Natural killer cell treated with Interleukin-12 subunit alpha and Interleukin-12 subunit beta and Interleukin-15 and Interleukin-18, amount 100 ng/mL, for 72 hours (primary cell): ENCODE data around the gene OSGIN1. TPM values are rescaled to one million over a fixed set of nuclear protein-coding genes. Genes with fewer than 3 reads are reported as not detected.

Experiments used
- ATAC-seq, 2 donors: fragments of 150-1000 bp; cut with Tn5 transposase in 1 of 2; sonication (Bioruptor Pico), chemical (Tn5 transposase) in 1 of 2; 2 replicates each; pipeline ENCODE4 v1.10.0; 2021
- DNase-seq: peaks from one replicate; pipeline ENCODE4 v3.0.0; 2022; ENCODE audit warnings: low spot score
- H3K27ac Mint-ChIP-seq, 2 donors: 1 replicate in 1 of 2; 2 replicates in 1 of 2; pipeline ENCODE4 v1.8.0; 2022; ENCODE audit warnings: mixed read lengths in 2 of 2, mild to moderate bottlenecking in 1 of 2, moderate library complexity in 1 of 2
- H3K27me3 Mint-ChIP-seq, 2 donors: 1 replicate in 1 of 2; 2 replicates in 1 of 2; pipeline ENCODE4 v1.8.0; 2022; ENCODE audit warnings: mixed read lengths in 2 of 2
- H3K36me3 Mint-ChIP-seq: one replicate; pipeline ENCODE4 v1.8.0; 2022; ENCODE audit warnings: mixed read lengths
- H3K4me1 Mint-ChIP-seq, 2 donors: 1 replicate in 1 of 2; 2 replicates in 1 of 2; pipeline ENCODE4 v1.8.0; 2022; ENCODE audit warnings: low read depth in 2 of 2, mixed read lengths in 2 of 2, mild to moderate bottlenecking in 1 of 2
- H3K4me3 Mint-ChIP-seq: one replicate; pipeline ENCODE4 v1.8.0; 2022; ENCODE audit warnings: mixed read lengths
- H3K9me3 Mint-ChIP-seq: 2 replicates; pipeline ENCODE4 v1.8.0; 2022; ENCODE audit warnings: mixed read lengths
- total RNA-seq, 2 donors: library from RNA; stranded (reverse); gene quantifications; one replicate each; pipeline ENCODE4 v1.2.3, GENCODE V29; 2022

Gene OSGIN1, protein sequence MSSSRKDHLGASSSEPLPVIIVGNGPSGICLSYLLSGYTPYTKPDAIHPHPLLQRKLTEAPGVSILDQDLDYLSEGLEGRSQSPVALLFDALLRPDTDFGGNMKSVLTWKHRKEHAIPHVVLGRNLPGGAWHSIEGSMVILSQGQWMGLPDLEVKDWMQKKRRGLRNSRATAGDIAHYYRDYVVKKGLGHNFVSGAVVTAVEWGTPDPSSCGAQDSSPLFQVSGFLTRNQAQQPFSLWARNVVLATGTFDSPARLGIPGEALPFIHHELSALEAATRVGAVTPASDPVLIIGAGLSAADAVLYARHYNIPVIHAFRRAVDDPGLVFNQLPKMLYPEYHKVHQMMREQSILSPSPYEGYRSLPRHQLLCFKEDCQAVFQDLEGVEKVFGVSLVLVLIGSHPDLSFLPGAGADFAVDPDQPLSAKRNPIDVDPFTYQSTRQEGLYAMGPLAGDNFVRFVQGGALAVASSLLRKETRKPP
- under 1 TPM in 1 of 2 donors, not detected in 1; 0.38 TPM for total RNA-seq

GRCh38 chr16:83952940-83953795, at the start of gene OSGIN1:
Gene OSGIN1, plus strand, starts transcription at chr16:83953240. Its CDS starts 4,432 bp downstream, at chr16:83957672.
- Mint-ChIP-seq H3K27ac (no peak within 1 kb of the TSS), H3K4me3 (peak within 1 kb of the TSS; percentile 22), H3K9me3 (no peaks in the 10 kb centered on the region), H3K36me3 (no peaks in the 10 kb centered on the region), H3K4me1 (no peaks in the 10 kb centered on the region), H3K27me3 (peaks cover 8 to 12% of the 10 kb centered on the region in 2 donors)
- no peak for DNase-seq
- ATAC-seq = peak; percentile 88

DNA sequence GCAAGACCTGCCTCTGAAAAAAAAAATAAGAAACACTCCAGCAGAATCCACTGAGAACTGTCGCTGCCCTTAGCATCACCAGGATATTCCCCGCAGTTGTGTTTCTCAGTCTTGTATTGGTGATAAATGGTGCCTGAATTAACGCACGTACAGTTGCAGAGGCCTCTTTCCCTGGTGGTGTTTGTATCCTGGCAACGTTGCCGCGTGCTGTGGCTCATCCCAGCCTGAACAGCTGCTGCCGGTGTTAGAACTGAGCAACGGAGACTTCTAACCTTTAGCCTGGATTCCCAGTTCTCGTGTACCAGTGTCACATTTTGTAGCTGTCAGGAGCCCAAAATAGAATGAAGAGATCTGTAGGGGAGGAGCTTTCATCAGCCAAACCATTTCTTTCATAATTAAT, 49.3 kb upstream of the OSGIN1 start:
- Mint-ChIP-seq H3K4me1 (peaks cover 24 to 27% of the 10 kb centered on the region in 2 donors), H3K27ac (no peak overlapping the region), H3K4me3 (no peak overlapping the region), H3K27me3 (no peaks in the 10 kb centered on the region), H3K36me3 (no peaks in the 10 kb centered on the region), H3K9me3 (no peaks in the 10 kb centered on the region)
- ATAC-seq (no peak), DNase-seq (no peak)

- Mint-ChIP-seq H3K36me3 (no peaks in the 10 kb centered on the region), H3K27me3 (no peaks in the 10 kb centered on the region), H3K9me3 (no peaks in the 10 kb centered on the region), H3K4me1 (peaks cover 9 to 16% of the 10 kb centered on the region in 2 donors), H3K4me3 (no peak overlapping the region), H3K27ac (no peak overlapping the region)
- DNase-seq (no peak), ATAC-seq (no peak)
Measured at GRCh38 chr16:83906683-83907082, 46.4 kb upstream of the OSGIN1 start.

- Mint-ChIP-seq H3K4me1 (peaks cover 9 to 14% of the 10 kb centered on the region in 2 donors), H3K27ac (no peak overlapping the region), H3K9me3 (no peaks in the 10 kb centered on the region), H3K27me3 (no peaks in the 10 kb centered on the region), H3K4me3 (no peak overlapping the region), H3K36me3 (peaks cover 4% of the 10 kb centered on the region)
- DNase-seq (no peak), ATAC-seq (no peak)
Measured at GRCh38 chr16:83907111-83907510, 45.9 kb upstream of the OSGIN1 start.

DNA sequence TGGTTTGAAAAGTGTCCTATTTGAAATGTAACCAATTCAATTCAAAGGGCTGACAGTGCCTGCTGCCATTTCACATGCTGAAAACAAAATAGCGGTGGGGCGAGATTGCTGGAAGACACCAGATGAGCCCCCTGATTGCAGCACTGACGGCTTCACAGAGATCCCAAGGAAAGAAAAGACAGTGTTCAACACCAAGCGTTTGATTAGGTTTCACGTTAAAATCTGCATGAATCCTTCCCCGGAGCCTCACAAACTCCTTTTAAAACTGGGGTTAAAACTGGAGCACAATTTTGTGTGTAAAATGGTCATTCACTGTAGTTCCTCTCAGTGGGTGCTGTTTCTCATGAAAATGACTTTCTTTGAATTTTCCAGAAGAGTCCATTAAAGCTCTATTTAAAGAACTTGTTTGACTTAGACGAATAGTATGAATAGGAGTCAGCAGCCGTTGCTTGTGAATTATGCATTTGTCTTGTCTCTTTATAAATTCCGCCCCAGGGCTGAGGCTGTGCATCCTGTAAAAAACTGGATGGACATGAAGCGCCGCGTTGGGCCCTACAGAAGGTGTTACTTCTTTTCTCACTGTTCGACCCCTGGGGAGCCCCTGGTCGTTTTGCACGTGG, 45.3 kb upstream of the OSGIN1 start:
- ATAC-seq = no peak
- Mint-ChIP-seq H3K36me3 (peaks cover 6% of the 10 kb centered on the region), H3K4me1 (peaks cover 7 to 11% of the 10 kb centered on the region in 2 donors), H3K27ac (no peak overlapping the region), H3K9me3 (no peaks in the 10 kb centered on the region), H3K4me3 (no peak overlapping the region), H3K27me3 (no peaks in the 10 kb centered on the region)
- DNase-seq = no peak

GRCh38 chr16:83908798-83909197, 44.2 kb upstream of the OSGIN1 start:
- no peak for DNase-seq
- no peak for ATAC-seq
- Mint-ChIP-seq H3K4me3 (no peak overlapping the region), H3K27me3 (no peaks in the 10 kb centered on the region), H3K27ac (no peak overlapping the region), H3K9me3 (no peaks in the 10 kb centered on the region), H3K4me1 (peaks cover 0 to 11% of the 10 kb centered on the region in 2 donors), H3K36me3 (peaks cover 6% of the 10 kb centered on the region)

GRCh38 chr16:83911290-83911689, 41.8 kb upstream of the OSGIN1 start:
- H3K27ac Mint-ChIP-seq = no peak overlapping the region
- peaks cover 0 to 18% of the 10 kb centered on the region in 2 donors for H3K4me1 Mint-ChIP-seq
- peaks cover 12% of the 10 kb centered on the region for H3K36me3 Mint-ChIP-seq
- no peaks in the 10 kb centered on the region for H3K27me3 Mint-ChIP-seq
- ATAC-seq (no peak), DNase-seq (no peak)
- no peaks in the 10 kb centered on the region for H3K9me3 Mint-ChIP-seq
- H3K4me3 Mint-ChIP-seq = no peak overlapping the region

DNA sequence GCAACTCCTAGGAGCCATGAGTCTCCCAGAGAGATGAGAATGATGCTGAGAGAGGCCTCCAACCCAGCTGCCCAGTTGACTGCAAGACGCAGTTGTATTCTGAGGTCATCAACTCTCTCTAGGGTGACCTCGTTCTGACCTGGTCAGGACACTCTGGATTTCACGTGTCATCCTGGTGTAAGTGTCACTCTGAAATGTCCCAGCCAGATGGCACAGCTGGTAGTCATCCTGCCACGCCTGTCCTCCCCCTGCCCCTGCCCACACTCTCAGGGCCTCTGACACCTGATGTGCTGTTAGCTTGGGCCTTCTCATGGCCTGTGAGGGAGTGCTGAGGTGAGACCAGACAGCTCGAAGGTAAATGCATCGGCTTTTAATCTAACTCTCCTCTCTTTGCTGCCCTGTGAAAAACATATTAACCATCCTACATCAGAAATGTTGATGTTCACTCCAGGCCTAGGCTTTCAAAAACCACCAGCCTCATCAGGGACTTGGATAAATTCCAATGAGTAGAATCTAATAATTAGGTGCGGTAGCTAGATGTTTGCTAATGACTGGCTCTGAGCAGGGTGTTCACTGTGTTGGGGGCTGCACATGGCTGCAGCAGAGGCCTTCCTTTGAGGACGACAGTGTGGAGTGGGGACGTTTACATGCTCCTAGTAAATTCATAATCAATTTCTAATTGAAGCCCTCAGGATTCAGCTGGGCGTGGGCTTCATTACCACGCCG, 40.4 kb upstream of the OSGIN1 start:
- peaks cover 0 to 18% of the 10 kb centered on the region in 2 donors for H3K4me1 Mint-ChIP-seq
- H3K4me3 Mint-ChIP-seq = no peak overlapping the region
- no peaks in the 10 kb centered on the region for H3K27me3 Mint-ChIP-seq
- peaks cover 13% of the 10 kb centered on the region for H3K36me3 Mint-ChIP-seq
- no peak for DNase-seq
- ATAC-seq = no peak
- no peak overlapping the region for H3K27ac Mint-ChIP-seq
- H3K9me3 Mint-ChIP-seq = no peaks in the 10 kb centered on the region

- peaks cover 16% of the 10 kb centered on the region for H3K36me3 Mint-ChIP-seq
- no peaks in the 10 kb centered on the region for H3K9me3 Mint-ChIP-seq
Measured at GRCh38 chr16:83913245-83913633, 39.8 kb upstream of the OSGIN1 start.

GRCh38 chr16:83914091-83914710, 38.8 kb upstream of the OSGIN1 start:
- Mint-ChIP-seq H3K27ac (no peak overlapping the region), H3K9me3 (no peaks in the 10 kb centered on the region), H3K36me3 (peaks cover 26% of the 10 kb centered on the region), H3K4me1 (peaks cover 9 to 13% of the 10 kb centered on the region in 2 donors), H3K27me3 (no peaks in the 10 kb centered on the region), H3K4me3 (no peak overlapping the region)
- no peak for DNase-seq
- no peak for ATAC-seq

More at GRCh38 chr16:83913245-83913633, 39.8 kb upstream of the OSGIN1 start:
- Mint-ChIP-seq H3K27ac (no peak overlapping the region), H3K4me3 (no peak overlapping the region), H3K4me1 (peaks cover 0 to 18% of the 10 kb centered on the region in 2 donors), H3K27me3 (no peaks in the 10 kb centered on the region)
- no peak for ATAC-seq
- no peak for DNase-seq

- Mint-ChIP-seq H3K27me3 (no peaks in the 10 kb centered on the region), H3K27ac (no peak overlapping the region), H3K9me3 (no peaks in the 10 kb centered on the region), H3K4me1 (peaks cover 11 to 13% of the 10 kb centered on the region in 2 donors), H3K4me3 (no peak overlapping the region), H3K36me3 (peaks cover 31% of the 10 kb centered on the region)
- DNase-seq (no peak), ATAC-seq (no peak)
Measured at GRCh38 chr16:83915081-83915480, 38.0 kb upstream of the OSGIN1 start.

DNA sequence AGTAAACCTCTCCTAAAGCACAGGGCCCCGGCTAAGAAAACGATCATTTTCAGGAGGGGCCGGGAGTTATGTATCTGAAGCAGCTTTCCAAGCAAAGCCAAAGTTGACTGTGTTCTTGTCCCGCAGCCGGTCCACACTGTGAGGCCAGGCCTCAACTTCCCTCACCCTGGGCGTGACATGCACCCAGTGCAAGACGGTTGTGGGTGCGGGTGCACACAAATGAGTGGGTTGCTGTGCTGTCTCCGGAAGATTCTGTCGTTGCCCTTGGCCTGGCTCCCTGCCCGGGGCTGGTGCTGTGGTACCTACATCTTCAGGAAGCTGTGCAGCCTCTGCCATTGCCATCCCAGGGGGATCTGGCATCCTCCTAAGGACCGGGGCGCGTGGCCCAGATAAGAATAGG, 37.5 kb upstream of the OSGIN1 start:
- Mint-ChIP-seq H3K27ac (no peak overlapping the region), H3K36me3 (peaks cover 31% of the 10 kb centered on the region), H3K4me1 (peaks cover 11 to 13% of the 10 kb centered on the region in 2 donors), H3K4me3 (no peak overlapping the region), H3K9me3 (no peaks in the 10 kb centered on the region), H3K27me3 (no peaks in the 10 kb centered on the region)
- DNase-seq (no peak), ATAC-seq (no peak)
